ENCODE measurements around the gene ADAM19.
"Not testable (repeated sequence)": the region's sequence is repeated elsewhere in the genome, so short reads cannot be mapped to it uniquely, and the experiment has no call there.

Gene ADAM19

GRCh38 chr5:157482702-157483101, 92.9 kb downstream of the ADAM19 start:
- not testable (repeated sequence) for H2AK5ac ChIP-seq (ENCODE audit: low read length, severe bottlenecking); H3K27ac ChIP-seq (ENCODE audit: low read length, poor library complexity, severe bottlenecking); H3K4ac ChIP-seq (ENCODE audit: low read depth in 1 of 2, low read length in 2 of 2); H3K4me3 ChIP-seq (ENCODE audit: insufficient read depth in 1 of 2, low read depth in 1 of 2, low read length in 2 of 2); H2BK15ac ChIP-seq (ENCODE audit: low read depth, poor library complexity, severe bottlenecking); H4K8ac ChIP-seq (ENCODE audit: low read length); H4K91ac ChIP-seq (ENCODE audit: low read length); H2BK120ac ChIP-seq (ENCODE audit: low read depth, low read length); H3K4me2 ChIP-seq (ENCODE audit: low read length, poor library complexity, severe bottlenecking); H3K9ac ChIP-seq (ENCODE audit: low read length); H2BK12ac ChIP-seq (ENCODE audit: low read length in 2 of 2); H3K27me3 ChIP-seq (ENCODE audit: control insufficient read depth in 1 of 2, insufficient read depth in 1 of 2, low read length in 2 of 2); H3K14ac ChIP-seq (ENCODE audit: low read length in 2 of 2); H3K18ac ChIP-seq (ENCODE audit: low read depth in 1 of 2, low read length in 2 of 2); H2AFZ ChIP-seq (ENCODE audit: low read depth, low read length); H3K23ac ChIP-seq (ENCODE audit: low read length in 2 of 2); H2BK5ac ChIP-seq (ENCODE audit: low read depth, low read length, poor library complexity, severe bottlenecking); DNase-seq; H3K9me3 ChIP-seq (ENCODE audit: control insufficient read depth, low read length); H3K4me1 ChIP-seq (ENCODE audit: control insufficient read depth, insufficient read depth, low read depth, low read length)
- 100% methylated on average over 1 of the region's 2 CpGs for WGBS
- Histone ChIP-seq H3K79me1 (replicated peaks; ENCODE audit: low read length, poor library complexity, severe bottlenecking) (peaks cover 43% of the 10 kb centered on the region), H3K36me3 (ENCODE audit: control insufficient read depth in 1 of 2, insufficient read depth in 2 of 2, low read depth in 1 of 2, low read length in 2 of 2) (peaks cover 5 to 65% of the 10 kb centered on the region in 2 experiments)

- no peaks in the 10 kb centered on the region for H3K4me1 ChIP-seq (ENCODE audit: control insufficient read depth, insufficient read depth, low read depth, low read length)
- no peak overlapping the region for H2BK120ac ChIP-seq (ENCODE audit: low read depth, low read length)
- H3K36me3 ChIP-seq (ENCODE audit: control insufficient read depth in 1 of 2, insufficient read depth in 2 of 2, low read depth in 1 of 2, low read length in 2 of 2): peaks cover 5 to 58% of the 10 kb centered on the region in 2 experiments
- H3K23ac ChIP-seq (ENCODE audit: low read length in 2 of 2): no peak overlapping the region
- no peak overlapping the region for H2BK5ac ChIP-seq (ENCODE audit: low read depth, low read length, poor library complexity, severe bottlenecking)
- no peak overlapping the region for H2AK5ac ChIP-seq (ENCODE audit: low read length, severe bottlenecking)
- no peak for DNase-seq
- no peak overlapping the region for H3K4me3 ChIP-seq (ENCODE audit: insufficient read depth in 1 of 2, low read depth in 1 of 2, low read length in 2 of 2)
- no peak overlapping the region for H3K27ac ChIP-seq (ENCODE audit: low read length, poor library complexity, severe bottlenecking)
- no peak overlapping the region for H3K14ac ChIP-seq (ENCODE audit: low read length in 2 of 2)
- whole genome bisulfite sequencing: 98% methylated on average over 4 of the region's 7 CpGs
- H4K8ac ChIP-seq (ENCODE audit: low read length): no peak overlapping the region
- no peak overlapping the region for H4K91ac ChIP-seq (ENCODE audit: low read length)
- H2BK15ac ChIP-seq (ENCODE audit: low read depth, poor library complexity, severe bottlenecking): no peak overlapping the region
- no peak overlapping the region for H2AFZ ChIP-seq (ENCODE audit: low read depth, low read length)
- no peak overlapping the region for H3K4me2 ChIP-seq (ENCODE audit: low read length, poor library complexity, severe bottlenecking)
- H3K18ac ChIP-seq (ENCODE audit: low read depth in 1 of 2, low read length in 2 of 2): no peak overlapping the region
- no peaks in the 10 kb centered on the region for H3K27me3 ChIP-seq (ENCODE audit: control insufficient read depth in 1 of 2, insufficient read depth in 1 of 2, low read length in 2 of 2)
- no peak overlapping the region for H3K9ac ChIP-seq (ENCODE audit: low read length)
- no peak overlapping the region for H3K4ac ChIP-seq (ENCODE audit: low read depth in 1 of 2, low read length in 2 of 2)
- no peak overlapping the region for H2BK12ac ChIP-seq (ENCODE audit: low read length in 2 of 2)
- peaks cover 37% of the 10 kb centered on the region for H3K79me1 ChIP-seq (replicated peaks; ENCODE audit: low read length, poor library complexity, severe bottlenecking)
- no peaks in the 10 kb centered on the region for H3K9me3 ChIP-seq (ENCODE audit: control insufficient read depth, low read length)
Observed at GRCh38 chr5:157481666-157482065, 93.9 kb downstream of the ADAM19 start.

- H3K4ac ChIP-seq (ENCODE audit: low read depth in 1 of 2, low read length in 2 of 2): no peak overlapping the region
- peak overlapping the region in 1 of 2 experiments; percentile 2 for H3K23ac ChIP-seq (ENCODE audit: low read length in 2 of 2)
- H3K4me3 ChIP-seq (ENCODE audit: insufficient read depth in 1 of 2, low read depth in 1 of 2, low read length in 2 of 2): no peak overlapping the region
- WGBS: 94% methylated on average over 4 of the region's 4 CpGs
- no peaks in the 10 kb centered on the region for H3K9me3 ChIP-seq (ENCODE audit: control insufficient read depth, low read length)
- no peak overlapping the region for H2AFZ ChIP-seq (ENCODE audit: low read depth, low read length)
- H3K9ac ChIP-seq (ENCODE audit: low read length): no peak overlapping the region
- no peaks in the 10 kb centered on the region for H3K27me3 ChIP-seq (ENCODE audit: control insufficient read depth in 1 of 2, insufficient read depth in 1 of 2, low read length in 2 of 2)
- H2AK5ac ChIP-seq (ENCODE audit: low read length, severe bottlenecking): no peak overlapping the region
- H3K18ac ChIP-seq (ENCODE audit: low read depth in 1 of 2, low read length in 2 of 2): no peak overlapping the region
- peaks cover 5 to 54% of the 10 kb centered on the region in 2 experiments for H3K36me3 ChIP-seq (ENCODE audit: control insufficient read depth in 1 of 2, insufficient read depth in 2 of 2, low read depth in 1 of 2, low read length in 2 of 2)
- no peaks in the 10 kb centered on the region for H3K4me1 ChIP-seq (ENCODE audit: control insufficient read depth, insufficient read depth, low read depth, low read length)
- H2BK15ac ChIP-seq (ENCODE audit: low read depth, poor library complexity, severe bottlenecking): no peak overlapping the region
- DNase-seq: no peak
- H3K4me2 ChIP-seq (ENCODE audit: low read length, poor library complexity, severe bottlenecking): no peak overlapping the region
- no peak overlapping the region for H4K8ac ChIP-seq (ENCODE audit: low read length)
- H3K27ac ChIP-seq (ENCODE audit: low read length, poor library complexity, severe bottlenecking): no peak overlapping the region
- no peak overlapping the region for H2BK120ac ChIP-seq (ENCODE audit: low read depth, low read length)
- H2BK5ac ChIP-seq (ENCODE audit: low read depth, low read length, poor library complexity, severe bottlenecking): no peak overlapping the region
- H3K14ac ChIP-seq (ENCODE audit: low read length in 2 of 2): no peak overlapping the region
- no peak overlapping the region for H2BK12ac ChIP-seq (ENCODE audit: low read length in 2 of 2)
- H3K79me1 ChIP-seq (replicated peaks; ENCODE audit: low read length, poor library complexity, severe bottlenecking): peaks cover 34% of the 10 kb centered on the region
- H4K91ac ChIP-seq (ENCODE audit: low read length): no peak overlapping the region
Observed at GRCh38 chr5:157481265-157481664, 94.3 kb downstream of the ADAM19 start.

- Histone ChIP-seq H3K4me3 (ENCODE audit: insufficient read depth in 1 of 2, low read depth in 1 of 2, low read length in 2 of 2) (no peak overlapping the region), H3K36me3 (ENCODE audit: control insufficient read depth in 1 of 2, insufficient read depth in 2 of 2, low read depth in 1 of 2, low read length in 2 of 2) (peaks cover 5 to 47% of the 10 kb centered on the region in 2 experiments), H2AFZ (ENCODE audit: low read depth, low read length) (no peak overlapping the region), H3K4me1 (ENCODE audit: control insufficient read depth, insufficient read depth, low read depth, low read length) (no peaks in the 10 kb centered on the region), H2BK5ac (ENCODE audit: low read depth, low read length, poor library complexity, severe bottlenecking) (no peak overlapping the region), H3K18ac (ENCODE audit: low read depth in 1 of 2, low read length in 2 of 2) (no peak overlapping the region), H4K8ac (ENCODE audit: low read length) (no peak overlapping the region), H3K4me2 (ENCODE audit: low read length, poor library complexity, severe bottlenecking) (no peak overlapping the region), H3K9ac (ENCODE audit: low read length) (peak overlapping the region; percentile 3), H3K9me3 (ENCODE audit: control insufficient read depth, low read length) (no peaks in the 10 kb centered on the region), H2BK120ac (ENCODE audit: low read depth, low read length) (no peak overlapping the region), H2BK12ac (ENCODE audit: low read length in 2 of 2) (no peak overlapping the region), H3K14ac (ENCODE audit: low read length in 2 of 2) (no peak overlapping the region), H3K79me1 (replicated peaks; ENCODE audit: low read length, poor library complexity, severe bottlenecking) (peaks cover 32% of the 10 kb centered on the region), H4K91ac (ENCODE audit: low read length) (no peak overlapping the region), H2BK15ac (ENCODE audit: low read depth, poor library complexity, severe bottlenecking) (no peak overlapping the region), H3K27me3 (ENCODE audit: control insufficient read depth in 1 of 2, insufficient read depth in 1 of 2, low read length in 2 of 2) (no peaks in the 10 kb centered on the region), H3K23ac (ENCODE audit: low read length in 2 of 2) (no peak overlapping the region), H2AK5ac (ENCODE audit: low read length, severe bottlenecking) (no peak overlapping the region), H3K4ac (ENCODE audit: low read depth in 1 of 2, low read length in 2 of 2) (no peak overlapping the region), H3K27ac (ENCODE audit: low read length, poor library complexity, severe bottlenecking) (no peak overlapping the region)
- no peak for DNase-seq
- 92% methylated on average over 15 of the region's 15 CpGs for WGBS
Observed at GRCh38 chr5:157479612-157480510, 95.7 kb downstream of the ADAM19 start.

Data from mesenchymal stem cell (in vitro differentiated cells and primary cell).